Endothelial cell of umbilical vein (primary cell): ENCODE results near the gene LRRC27.

Experiments
- EZH2 ChIP-seq: IDR thresholded peaks from 2 replicates; pipeline ENCODE4 v1.6.1; 2012; ENCODE audit warnings: borderline replicate concordance, low read depth, mild to moderate bottlenecking, moderate library complexity, low read length, inconsistent platforms; ENCODE audit not compliant: severe bottlenecking
- JUN ChIP-seq: IDR thresholded peaks from 2 replicates; pipeline ENCODE4 v1.6.1; 2011; ENCODE audit warnings: borderline replicate concordance, low read depth; ENCODE audit not compliant: insufficient read length, insufficient read depth
- MYC ChIP-seq: IDR thresholded peaks from one replicate; pipeline ENCODE4 v1.6.1; 2011; ENCODE audit warnings: mild to moderate bottlenecking, low read depth, low read length
- POLR2A ChIP-seq: IDR thresholded peaks from 2 replicates; pipeline ENCODE4 v1.6.1; 2012; ENCODE audit warnings: low read depth, mild to moderate bottlenecking, control low read depth, low read length
- POLR2AphosphoS5 ChIP-seq: IDR thresholded peaks from 2 replicates; pipeline ENCODE4 v1.6.1; 2012; ENCODE audit warnings: low read depth, mild to moderate bottlenecking, control low read depth, low read length, moderate library complexity; ENCODE audit not compliant: insufficient read depth
- TF ChIP-seq, protein P1 (sequence below), 2 donors: IDR thresholded peaks; 1 replicate in 1 of 2; 2 replicates in 1 of 2; pipeline ENCODE4 v1.5.1; 2011; ENCODE audit warnings: low read length in 2 of 2, mild to moderate bottlenecking in 2 of 2, moderate library complexity in 2 of 2, control low read depth in 1 of 2, inconsistent platforms in 1 of 2, low read depth in 1 of 2; ENCODE audit not compliant: insufficient read depth in 1 of 2; ENCODE audit errors: extremely low read depth in 1 of 2
- TF ChIP-seq, protein P2 (sequence below): IDR thresholded peaks from 2 replicates; pipeline ENCODE4 v1.6.1; 2011; ENCODE audit not compliant: insufficient read depth, insufficient read length

DNA sequence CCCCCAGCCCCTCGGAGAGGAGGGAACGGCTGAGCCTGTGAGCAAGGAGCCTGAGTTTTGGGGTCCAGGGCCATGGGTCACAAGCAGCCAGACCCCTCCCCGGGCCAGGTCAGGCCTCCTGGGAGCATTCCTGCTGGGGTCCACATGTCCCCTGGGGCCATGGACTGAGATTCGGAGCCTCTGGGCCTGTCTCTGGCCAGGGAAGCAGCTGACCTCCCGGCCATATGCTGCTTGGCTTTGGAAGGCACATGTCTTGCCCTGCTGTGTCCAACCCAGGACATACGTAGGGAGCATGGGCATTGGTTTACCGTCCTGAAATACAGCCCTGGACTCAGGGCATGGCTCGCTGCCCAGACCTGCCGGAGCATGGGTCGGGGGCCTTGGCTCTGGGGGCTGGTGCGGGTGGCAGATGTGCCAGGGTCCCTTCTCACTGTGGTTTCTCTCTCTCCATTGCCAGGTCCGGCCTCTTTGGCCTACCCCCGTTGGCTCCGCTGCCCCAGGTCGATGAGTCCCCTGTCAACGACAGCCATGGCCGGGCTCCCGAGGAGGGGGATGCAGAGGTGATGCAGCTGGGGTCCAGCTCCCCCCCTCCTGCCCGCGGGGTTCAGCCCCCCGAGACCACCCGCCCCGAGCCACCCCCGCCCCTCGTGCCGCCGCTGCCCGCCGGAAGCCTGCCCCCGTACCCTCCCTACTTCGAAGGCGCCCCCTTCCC lies 72.3 kb downstream of the LRRC27 start:
- TF ChIP-seq, protein P1, sequence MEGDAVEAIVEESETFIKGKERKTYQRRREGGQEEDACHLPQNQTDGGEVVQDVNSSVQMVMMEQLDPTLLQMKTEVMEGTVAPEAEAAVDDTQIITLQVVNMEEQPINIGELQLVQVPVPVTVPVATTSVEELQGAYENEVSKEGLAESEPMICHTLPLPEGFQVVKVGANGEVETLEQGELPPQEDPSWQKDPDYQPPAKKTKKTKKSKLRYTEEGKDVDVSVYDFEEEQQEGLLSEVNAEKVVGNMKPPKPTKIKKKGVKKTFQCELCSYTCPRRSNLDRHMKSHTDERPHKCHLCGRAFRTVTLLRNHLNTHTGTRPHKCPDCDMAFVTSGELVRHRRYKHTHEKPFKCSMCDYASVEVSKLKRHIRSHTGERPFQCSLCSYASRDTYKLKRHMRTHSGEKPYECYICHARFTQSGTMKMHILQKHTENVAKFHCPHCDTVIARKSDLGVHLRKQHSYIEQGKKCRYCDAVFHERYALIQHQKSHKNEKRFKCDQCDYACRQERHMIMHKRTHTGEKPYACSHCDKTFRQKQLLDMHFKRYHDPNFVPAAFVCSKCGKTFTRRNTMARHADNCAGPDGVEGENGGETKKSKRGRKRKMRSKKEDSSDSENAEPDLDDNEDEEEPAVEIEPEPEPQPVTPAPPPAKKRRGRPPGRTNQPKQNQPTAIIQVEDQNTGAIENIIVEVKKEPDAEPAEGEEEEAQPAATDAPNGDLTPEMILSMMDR (IDR thresholded peaks at IDR 0.05; ENCODE audit: extremely low read depth in 1 of 2, insufficient read depth in 1 of 2, low read depth in 1 of 2, low read length in 2 of 2), result no peak
- TF ChIP-seq POLR2A, result no peak
- TF ChIP-seq EZH2, result no peak
- TF ChIP-seq, protein P2, sequence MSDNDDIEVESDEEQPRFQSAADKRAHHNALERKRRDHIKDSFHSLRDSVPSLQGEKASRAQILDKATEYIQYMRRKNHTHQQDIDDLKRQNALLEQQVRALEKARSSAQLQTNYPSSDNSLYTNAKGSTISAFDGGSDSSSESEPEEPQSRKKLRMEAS, result no peak
- TF ChIP-seq POLR2AphosphoS5, result no peak
- no peak for TF ChIP-seq MYC
- TF ChIP-seq JUN, result no peak
